ENCODE results near the gene RBM10. TPM values are rescaled to one million over a fixed set of nuclear protein-coding genes. Genes with fewer than 3 reads are reported as not detected.

RBM10 gene
- total and polyA plus RNA-seq, 2 experiments from 2014 or later, result 39.5 to 101 TPM

DNA sequence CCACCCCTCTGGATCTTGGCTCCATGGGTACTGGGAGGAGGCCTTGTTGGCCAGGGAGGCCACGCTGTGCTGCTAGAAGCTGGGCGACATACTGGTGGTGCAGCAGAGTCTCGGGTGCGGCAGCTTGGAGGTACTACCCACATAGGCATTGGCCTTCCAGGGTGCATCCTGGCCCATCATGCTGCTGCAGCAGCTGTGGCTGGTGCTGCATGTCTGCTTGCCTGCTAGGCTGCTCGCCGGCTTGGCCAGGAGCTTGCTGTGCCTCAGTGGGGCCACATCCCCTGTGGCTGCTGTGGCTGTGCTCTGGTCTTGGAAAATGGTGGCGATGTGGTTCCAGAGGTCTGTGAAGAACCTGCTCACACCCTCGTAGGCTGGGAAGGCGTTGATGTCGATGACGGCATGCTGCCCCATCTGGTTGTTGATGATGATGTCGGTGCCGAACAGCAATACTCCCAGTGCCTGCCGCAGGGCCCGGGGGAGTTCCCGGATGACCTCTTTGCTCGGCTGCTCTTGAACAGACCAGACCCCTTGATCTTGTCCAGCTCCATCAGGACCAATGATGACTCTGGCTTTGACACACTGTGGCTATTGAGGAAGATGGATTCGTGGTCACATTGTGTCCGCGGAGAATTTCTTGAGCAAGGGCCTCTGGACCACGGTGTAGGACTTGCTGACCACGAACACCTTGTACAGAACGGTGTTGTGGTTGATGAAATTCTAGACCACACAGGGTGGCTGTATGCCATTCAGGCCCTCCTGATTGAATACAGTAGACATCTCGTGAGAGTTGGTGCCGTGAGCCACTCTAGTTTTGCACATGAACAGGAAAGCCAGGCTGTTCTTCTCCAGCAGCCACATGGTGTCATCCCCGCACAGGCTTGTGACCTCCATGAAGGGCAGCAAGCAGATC is 11.8 kb downstream of the RBM10 start (continued):
- TF ChIP-seq, protein P1, sequence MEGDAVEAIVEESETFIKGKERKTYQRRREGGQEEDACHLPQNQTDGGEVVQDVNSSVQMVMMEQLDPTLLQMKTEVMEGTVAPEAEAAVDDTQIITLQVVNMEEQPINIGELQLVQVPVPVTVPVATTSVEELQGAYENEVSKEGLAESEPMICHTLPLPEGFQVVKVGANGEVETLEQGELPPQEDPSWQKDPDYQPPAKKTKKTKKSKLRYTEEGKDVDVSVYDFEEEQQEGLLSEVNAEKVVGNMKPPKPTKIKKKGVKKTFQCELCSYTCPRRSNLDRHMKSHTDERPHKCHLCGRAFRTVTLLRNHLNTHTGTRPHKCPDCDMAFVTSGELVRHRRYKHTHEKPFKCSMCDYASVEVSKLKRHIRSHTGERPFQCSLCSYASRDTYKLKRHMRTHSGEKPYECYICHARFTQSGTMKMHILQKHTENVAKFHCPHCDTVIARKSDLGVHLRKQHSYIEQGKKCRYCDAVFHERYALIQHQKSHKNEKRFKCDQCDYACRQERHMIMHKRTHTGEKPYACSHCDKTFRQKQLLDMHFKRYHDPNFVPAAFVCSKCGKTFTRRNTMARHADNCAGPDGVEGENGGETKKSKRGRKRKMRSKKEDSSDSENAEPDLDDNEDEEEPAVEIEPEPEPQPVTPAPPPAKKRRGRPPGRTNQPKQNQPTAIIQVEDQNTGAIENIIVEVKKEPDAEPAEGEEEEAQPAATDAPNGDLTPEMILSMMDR (conservative IDR thresholded peaks at IDR 0.05; ENCODE audit: low read depth in 2 of 2), result no peak

- peak; percentile 40 for DNase-seq (ENCODE audit: low spot score)
- no peak for TF ChIP-seq REST (IDR thresholded peaks at IDR 0.05; ENCODE audit: unreplicated experiment)
- TF ChIP-seq, protein P2, sequence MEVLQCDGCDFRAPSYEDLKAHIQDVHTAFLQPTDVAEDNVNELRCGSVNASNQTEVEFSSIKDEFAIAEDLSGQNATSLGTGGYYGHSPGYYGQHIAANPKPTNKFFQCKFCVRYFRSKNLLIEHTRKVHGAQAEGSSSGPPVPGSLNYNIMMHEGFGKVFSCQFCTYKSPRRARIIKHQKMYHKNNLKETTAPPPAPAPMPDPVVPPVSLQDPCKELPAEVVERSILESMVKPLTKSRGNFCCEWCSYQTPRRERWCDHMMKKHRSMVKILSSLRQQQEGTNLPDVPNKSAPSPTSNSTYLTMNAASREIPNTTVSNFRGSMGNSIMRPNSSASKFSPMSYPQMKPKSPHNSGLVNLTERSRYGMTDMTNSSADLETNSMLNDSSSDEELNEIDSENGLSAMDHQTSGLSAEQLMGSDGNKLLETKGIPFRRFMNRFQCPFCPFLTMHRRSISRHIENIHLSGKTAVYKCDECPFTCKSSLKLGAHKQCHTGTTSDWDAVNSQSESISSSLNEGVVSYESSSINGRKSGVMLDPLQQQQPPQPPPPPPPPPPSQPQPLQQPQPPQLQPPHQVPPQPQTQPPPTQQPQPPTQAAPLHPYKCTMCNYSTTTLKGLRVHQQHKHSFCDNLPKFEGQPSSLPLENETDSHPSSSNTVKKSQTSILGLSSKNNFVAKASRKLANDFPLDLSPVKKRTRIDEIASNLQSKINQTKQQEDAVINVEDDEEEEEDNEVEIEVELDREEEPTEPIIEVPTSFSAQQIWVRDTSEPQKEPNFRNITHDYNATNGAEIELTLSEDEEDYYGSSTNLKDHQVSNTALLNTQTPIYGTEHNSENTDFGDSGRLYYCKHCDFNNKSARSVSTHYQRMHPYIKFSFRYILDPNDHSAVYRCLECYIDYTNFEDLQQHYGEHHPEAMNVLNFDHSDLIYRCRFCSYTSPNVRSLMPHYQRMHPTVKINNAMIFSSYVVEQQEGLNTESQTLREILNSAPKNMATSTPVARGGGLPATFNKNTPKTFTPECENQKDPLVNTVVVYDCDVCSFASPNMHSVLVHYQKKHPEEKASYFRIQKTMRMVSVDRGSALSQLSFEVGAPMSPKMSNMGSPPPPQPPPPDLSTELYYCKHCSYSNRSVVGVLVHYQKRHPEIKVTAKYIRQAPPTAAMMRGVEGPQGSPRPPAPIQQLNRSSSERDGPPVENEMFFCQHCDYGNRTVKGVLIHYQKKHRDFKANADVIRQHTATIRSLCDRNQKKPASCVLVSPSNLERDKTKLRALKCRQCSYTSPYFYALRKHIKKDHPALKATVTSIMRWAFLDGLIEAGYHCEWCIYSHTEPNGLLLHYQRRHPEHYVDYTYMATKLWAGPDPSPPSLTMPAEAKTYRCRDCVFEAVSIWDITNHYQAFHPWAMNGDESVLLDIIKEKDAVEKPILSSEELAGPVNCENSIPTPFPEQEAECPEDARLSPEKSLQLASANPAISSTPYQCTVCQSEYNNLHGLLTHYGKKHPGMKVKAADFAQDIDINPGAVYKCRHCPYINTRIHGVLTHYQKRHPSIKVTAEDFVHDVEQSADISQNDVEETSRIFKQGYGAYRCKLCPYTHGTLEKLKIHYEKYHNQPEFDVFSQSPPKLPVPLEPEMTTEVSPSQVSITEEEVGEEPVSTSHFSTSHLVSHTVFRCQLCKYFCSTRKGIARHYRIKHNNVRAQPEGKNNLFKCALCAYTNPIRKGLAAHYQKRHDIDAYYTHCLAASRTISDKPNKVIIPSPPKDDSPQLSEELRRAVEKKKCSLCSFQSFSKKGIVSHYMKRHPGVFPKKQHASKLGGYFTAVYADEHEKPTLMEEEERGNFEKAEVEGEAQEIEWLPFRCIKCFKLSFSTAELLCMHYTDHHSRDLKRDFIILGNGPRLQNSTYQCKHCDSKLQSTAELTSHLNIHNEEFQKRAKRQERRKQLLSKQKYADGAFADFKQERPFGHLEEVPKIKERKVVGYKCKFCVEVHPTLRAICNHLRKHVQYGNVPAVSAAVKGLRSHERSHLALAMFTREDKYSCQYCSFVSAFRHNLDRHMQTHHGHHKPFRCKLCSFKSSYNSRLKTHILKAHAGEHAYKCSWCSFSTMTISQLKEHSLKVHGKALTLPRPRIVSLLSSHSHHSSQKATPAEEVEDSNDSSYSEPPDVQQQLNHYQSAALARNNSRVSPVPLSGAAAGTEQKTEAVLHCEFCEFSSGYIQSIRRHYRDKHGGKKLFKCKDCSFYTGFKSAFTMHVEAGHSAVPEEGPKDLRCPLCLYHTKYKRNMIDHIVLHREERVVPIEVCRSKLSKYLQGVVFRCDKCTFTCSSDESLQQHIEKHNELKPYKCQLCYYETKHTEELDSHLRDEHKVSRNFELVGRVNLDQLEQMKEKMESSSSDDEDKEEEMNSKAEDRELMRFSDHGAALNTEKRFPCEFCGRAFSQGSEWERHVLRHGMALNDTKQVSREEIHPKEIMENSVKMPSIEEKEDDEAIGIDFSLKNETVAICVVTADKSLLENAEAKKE (CRISPR knock-in tag; IDR thresholded peaks at IDR 0.05), result no peak
- TF ChIP-seq, protein P1 (conservative IDR thresholded peaks at IDR 0.05; ENCODE audit: low read depth in 2 of 2), result peak; percentile 37 to 58
- H3K9me3 Mint-ChIP-seq, result no peaks in the 10 kb centered on the region
These were observed 13.1 kb downstream of the RBM10 start for GRCh38 chrX:47158131-47158530.

More at GRCh38 chrX:47158131-47158530, 13.1 kb downstream of the RBM10 start:
- no peak overlapping the region for H3K27ac ChIP-seq (ENCODE audit: low read depth)
- H3K4me1 ChIP-seq (ENCODE audit: insufficient read depth), result no peaks in the 10 kb centered on the region
- no peaks in the 10 kb centered on the region for H3K27me3 ChIP-seq (ENCODE audit: insufficient read depth)
- H3K4me2 ChIP-seq, result no peak overlapping the region
- H3K4me3 Mint-ChIP-seq, result no peak overlapping the region
- H3K27me3 Mint-ChIP-seq (ENCODE audit: insufficient read depth, low read depth, poor library complexity), result peaks cover 2% of the 10 kb centered on the region
- peak; percentile 76 for ATAC-seq
- peaks cover 52% of the 10 kb centered on the region for H3K36me3 Mint-ChIP-seq (ENCODE audit: low read depth)
- H2AFZ ChIP-seq, result no peak overlapping the region
- no peaks in the 10 kb centered on the region for H3F3A ChIP-seq (replicated peaks; ENCODE audit: low read depth)
- no peak overlapping the region for H3K4me3 ChIP-seq
- H3K9me2 ChIP-seq (ENCODE audit: insufficient read depth), result no peaks in the 10 kb centered on the region
- no peaks in the 10 kb centered on the region; the same call in 1 of the 2 replicates for H4K20me1 ChIP-seq (replicated peaks; ENCODE audit: insufficient read depth)
- peaks cover 71% of the 10 kb centered on the region for H3K79me2 ChIP-seq (replicated peaks; ENCODE audit: insufficient read depth)
- no peaks in the 10 kb centered on the region for H3K36me3 ChIP-seq (ENCODE audit: insufficient read depth)
- no peak overlapping the region for H3K27ac Mint-ChIP-seq
- H3K4me1 Mint-ChIP-seq, result no peaks in the 10 kb centered on the region

Measured in GM23338 (cell line).